ENCODE data around the gene NEDD9.

DNA sequence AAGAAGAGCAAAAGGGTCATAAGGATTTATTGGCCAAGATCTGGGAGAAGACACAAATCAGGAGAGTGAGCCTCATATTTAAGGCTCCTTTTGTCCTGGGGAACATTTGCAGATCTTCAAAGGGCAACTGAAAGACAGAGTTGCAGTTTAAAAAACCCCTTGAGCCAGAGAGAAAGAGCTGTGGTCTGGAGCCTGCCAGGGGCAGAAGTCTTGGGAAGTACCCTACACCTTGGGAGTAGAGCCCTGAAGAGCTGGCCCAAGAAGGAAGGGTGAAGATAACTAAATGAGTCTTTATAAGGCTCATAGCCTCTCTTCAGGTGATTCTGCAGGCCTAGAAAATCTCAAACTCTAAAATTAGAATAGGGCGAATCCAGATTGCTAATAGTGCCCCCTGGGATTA lies 81.0 kb downstream of the NEDD9 start:
- TF ChIP-seq, protein P1, sequence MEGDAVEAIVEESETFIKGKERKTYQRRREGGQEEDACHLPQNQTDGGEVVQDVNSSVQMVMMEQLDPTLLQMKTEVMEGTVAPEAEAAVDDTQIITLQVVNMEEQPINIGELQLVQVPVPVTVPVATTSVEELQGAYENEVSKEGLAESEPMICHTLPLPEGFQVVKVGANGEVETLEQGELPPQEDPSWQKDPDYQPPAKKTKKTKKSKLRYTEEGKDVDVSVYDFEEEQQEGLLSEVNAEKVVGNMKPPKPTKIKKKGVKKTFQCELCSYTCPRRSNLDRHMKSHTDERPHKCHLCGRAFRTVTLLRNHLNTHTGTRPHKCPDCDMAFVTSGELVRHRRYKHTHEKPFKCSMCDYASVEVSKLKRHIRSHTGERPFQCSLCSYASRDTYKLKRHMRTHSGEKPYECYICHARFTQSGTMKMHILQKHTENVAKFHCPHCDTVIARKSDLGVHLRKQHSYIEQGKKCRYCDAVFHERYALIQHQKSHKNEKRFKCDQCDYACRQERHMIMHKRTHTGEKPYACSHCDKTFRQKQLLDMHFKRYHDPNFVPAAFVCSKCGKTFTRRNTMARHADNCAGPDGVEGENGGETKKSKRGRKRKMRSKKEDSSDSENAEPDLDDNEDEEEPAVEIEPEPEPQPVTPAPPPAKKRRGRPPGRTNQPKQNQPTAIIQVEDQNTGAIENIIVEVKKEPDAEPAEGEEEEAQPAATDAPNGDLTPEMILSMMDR (IDR thresholded peaks at IDR 0.05) = no peak
- no peak for TF ChIP-seq POLR2AphosphoS5 (IDR thresholded peaks at IDR 0.05; ENCODE audit: low read depth, low read length)
- TF ChIP-seq TCF7L2 (IDR thresholded peaks at IDR 0.05; ENCODE audit: low read depth, low read length) = no peak
